Measurements from ENCODE around the gene SLC25A26.

DNA sequence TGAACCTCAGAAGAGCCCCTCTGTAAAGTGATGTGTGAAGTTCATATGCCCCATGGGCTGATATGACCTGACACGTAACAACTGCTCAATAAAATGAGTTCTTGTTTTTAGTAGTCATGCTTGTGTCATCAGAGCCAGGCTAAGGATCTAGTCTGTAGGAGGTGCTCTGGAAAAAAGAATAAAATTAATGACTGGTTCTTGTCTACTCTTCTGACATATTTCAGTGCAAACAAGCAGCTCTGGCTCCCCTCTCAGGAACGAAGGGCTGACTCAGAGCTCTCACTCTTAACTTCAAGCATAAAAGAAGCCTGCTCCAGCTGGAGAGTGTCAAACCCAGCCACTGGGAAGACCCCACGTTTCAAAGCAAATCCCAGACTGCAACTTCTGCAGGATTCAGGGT, 203.0 kb downstream of the SLC25A26 start:
- TF ChIP-seq POLR2A (IDR thresholded peaks at IDR 0.05) (no peak), EP300 (IDR thresholded peaks at IDR 0.05) (no peak)
- TF ChIP-seq, protein P1, sequence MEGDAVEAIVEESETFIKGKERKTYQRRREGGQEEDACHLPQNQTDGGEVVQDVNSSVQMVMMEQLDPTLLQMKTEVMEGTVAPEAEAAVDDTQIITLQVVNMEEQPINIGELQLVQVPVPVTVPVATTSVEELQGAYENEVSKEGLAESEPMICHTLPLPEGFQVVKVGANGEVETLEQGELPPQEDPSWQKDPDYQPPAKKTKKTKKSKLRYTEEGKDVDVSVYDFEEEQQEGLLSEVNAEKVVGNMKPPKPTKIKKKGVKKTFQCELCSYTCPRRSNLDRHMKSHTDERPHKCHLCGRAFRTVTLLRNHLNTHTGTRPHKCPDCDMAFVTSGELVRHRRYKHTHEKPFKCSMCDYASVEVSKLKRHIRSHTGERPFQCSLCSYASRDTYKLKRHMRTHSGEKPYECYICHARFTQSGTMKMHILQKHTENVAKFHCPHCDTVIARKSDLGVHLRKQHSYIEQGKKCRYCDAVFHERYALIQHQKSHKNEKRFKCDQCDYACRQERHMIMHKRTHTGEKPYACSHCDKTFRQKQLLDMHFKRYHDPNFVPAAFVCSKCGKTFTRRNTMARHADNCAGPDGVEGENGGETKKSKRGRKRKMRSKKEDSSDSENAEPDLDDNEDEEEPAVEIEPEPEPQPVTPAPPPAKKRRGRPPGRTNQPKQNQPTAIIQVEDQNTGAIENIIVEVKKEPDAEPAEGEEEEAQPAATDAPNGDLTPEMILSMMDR (IDR thresholded peaks at IDR 0.05) = no peak

All from tibial nerve (tissue), 4 donors.